ENCODE results near the gene DCC.

DCC gene

GRCh38 chr18:53534695-53535094 is 1194.7 kb downstream of the DCC start:
- Histone ChIP-seq H3K4me1 (no peaks in the 10 kb centered on the region), H3K4me3 (no peak overlapping the region), H3K4me2 (no peak overlapping the region), H3K9me3 (no peaks in the 10 kb centered on the region), H3K36me3 (no peaks in the 10 kb centered on the region), H3K27ac (no peak overlapping the region), H3K27me3 (no peaks in the 10 kb centered on the region), H3K9ac (no peak overlapping the region), H4K20me1 (no peaks in the 10 kb centered on the region)
- no peak for TF ChIP-seq Cebpa-rat (IDR thresholded peaks at IDR 0.05)

DNA sequence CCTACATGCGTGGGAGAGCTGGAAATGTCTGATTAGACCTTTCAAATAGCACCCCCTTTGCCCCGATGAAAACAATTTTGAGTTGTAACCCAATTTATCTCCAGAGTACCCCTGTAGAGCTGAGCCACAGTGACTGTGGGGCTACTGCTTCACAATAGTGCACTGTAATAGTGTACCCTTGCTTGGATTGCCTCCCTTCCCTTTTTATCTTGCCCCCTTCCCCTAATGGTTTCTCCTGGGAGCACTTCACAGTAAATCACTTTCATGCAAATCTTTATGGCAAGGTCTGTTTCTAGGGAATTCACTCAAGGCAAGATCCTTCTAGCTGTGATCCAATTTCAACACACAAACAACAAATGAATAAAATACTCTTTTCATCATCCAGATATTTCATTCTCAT is 1196.9 kb downstream of the DCC start:
- Histone ChIP-seq H3K4me1 (no peaks in the 10 kb centered on the region), H3K4me2 (no peak overlapping the region), H3K27me3 (no peaks in the 10 kb centered on the region), H4K20me1 (no peaks in the 10 kb centered on the region), H3K9me3 (no peaks in the 10 kb centered on the region), H3K9ac (no peak overlapping the region), H3K36me3 (no peaks in the 10 kb centered on the region), H3K27ac (no peak overlapping the region), H3K4me3 (no peak overlapping the region)
- no peak for TF ChIP-seq Cebpa-rat (IDR thresholded peaks at IDR 0.05)

- Histone ChIP-seq H3K4me2 (no peak overlapping the region), H3K4me3 (no peak overlapping the region), H3K9ac (no peak overlapping the region), H3K27me3 (no peaks in the 10 kb centered on the region), H3K9me3 (no peaks in the 10 kb centered on the region), H3K4me1 (no peaks in the 10 kb centered on the region), H4K20me1 (no peaks in the 10 kb centered on the region), H3K36me3 (no peaks in the 10 kb centered on the region), H3K27ac (no peak overlapping the region)
- TF ChIP-seq Cebpa-rat (IDR thresholded peaks at IDR 0.05): no peak
Observed at GRCh38 chr18:53541924-53542323, 1201.9 kb downstream of the DCC start.

DNA sequence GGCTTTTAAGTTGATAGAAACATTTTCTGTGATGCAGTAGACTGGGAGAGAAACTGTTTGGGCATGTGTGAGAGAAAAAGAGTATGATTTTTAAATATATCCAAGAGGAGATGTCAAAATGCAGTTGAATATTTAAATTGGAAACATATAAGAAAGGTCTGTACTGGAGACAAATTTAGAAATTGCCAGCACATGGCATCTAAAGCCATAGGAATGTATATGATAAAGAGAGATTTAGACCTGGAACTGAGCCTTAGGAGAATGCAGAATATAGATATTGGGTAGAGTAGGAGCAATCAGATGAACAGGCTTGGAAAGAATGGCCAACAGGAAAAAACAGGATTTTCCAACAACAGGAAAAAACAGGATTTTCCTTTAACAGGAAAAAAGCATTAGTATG is 1203.7 kb downstream of the DCC start:
- H3K4me1 ChIP-seq: no peaks in the 10 kb centered on the region
- H3K27me3 ChIP-seq: no peaks in the 10 kb centered on the region
- no peak overlapping the region for H3K4me3 ChIP-seq
- no peak overlapping the region for H3K9ac ChIP-seq
- no peaks in the 10 kb centered on the region for H3K36me3 ChIP-seq
- H3K4me2 ChIP-seq: no peak overlapping the region
- no peaks in the 10 kb centered on the region for H3K9me3 ChIP-seq
- no peak overlapping the region for H3K27ac ChIP-seq
- H4K20me1 ChIP-seq: no peaks in the 10 kb centered on the region
- TF ChIP-seq Cebpa-rat (IDR thresholded peaks at IDR 0.05): no peak

- H3K9me3 ChIP-seq: no peaks in the 10 kb centered on the region
- H3K4me1 ChIP-seq: no peaks in the 10 kb centered on the region
- TF ChIP-seq Cebpa-rat (IDR thresholded peaks at IDR 0.05): no peak
- H3K4me3 ChIP-seq: no peak overlapping the region
- no peak overlapping the region for H3K27ac ChIP-seq
- no peaks in the 10 kb centered on the region for H3K27me3 ChIP-seq
- H3K9ac ChIP-seq: no peak overlapping the region
- no peaks in the 10 kb centered on the region for H4K20me1 ChIP-seq
- H3K36me3 ChIP-seq: no peaks in the 10 kb centered on the region
- no peak overlapping the region for H3K4me2 ChIP-seq
Observed at GRCh38 chr18:53544917-53545316, 1204.9 kb downstream of the DCC start.

DNA sequence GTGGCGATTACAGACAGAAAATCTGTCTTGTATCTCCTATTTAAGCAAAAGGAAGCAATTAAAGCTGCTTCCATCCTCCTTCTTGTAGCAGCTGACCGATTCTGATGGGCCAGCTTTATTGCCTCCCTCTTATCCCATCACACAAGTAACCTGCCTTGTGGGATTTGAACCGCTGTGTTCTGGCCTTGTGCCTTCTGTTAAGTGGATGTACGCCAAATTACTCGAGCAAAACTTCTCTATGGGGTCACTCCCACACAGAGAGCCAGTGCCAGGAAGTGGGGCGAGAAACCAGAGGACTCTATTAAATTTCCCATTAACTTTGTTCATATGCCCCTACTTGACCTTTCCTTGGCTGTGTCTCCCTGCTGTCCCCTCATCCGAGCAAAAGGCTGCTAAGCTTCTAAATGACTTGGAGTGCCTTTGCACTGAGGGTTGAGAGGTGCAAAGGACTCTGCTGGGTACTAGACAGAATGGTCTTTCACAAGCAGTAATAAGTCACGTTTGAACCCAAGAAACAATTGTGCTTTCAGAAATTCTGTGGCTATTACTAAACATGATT is 1212.0 kb downstream of the DCC start:
- H4K20me1 ChIP-seq: no peaks in the 10 kb centered on the region
- no peaks in the 10 kb centered on the region for H3K27me3 ChIP-seq
- H3K27ac ChIP-seq: no peak overlapping the region
- H3K4me3 ChIP-seq: no peak overlapping the region
- H3K9ac ChIP-seq: no peak overlapping the region
- H3K4me2 ChIP-seq: no peak overlapping the region
- peaks cover 5% of the 10 kb centered on the region; the same call in 1 of the 2 replicates for H3K4me1 ChIP-seq
- H3K9me3 ChIP-seq: no peaks in the 10 kb centered on the region
- no peaks in the 10 kb centered on the region for H3K36me3 ChIP-seq
- no peak for TF ChIP-seq Cebpa-rat (IDR thresholded peaks at IDR 0.05)

DNA sequence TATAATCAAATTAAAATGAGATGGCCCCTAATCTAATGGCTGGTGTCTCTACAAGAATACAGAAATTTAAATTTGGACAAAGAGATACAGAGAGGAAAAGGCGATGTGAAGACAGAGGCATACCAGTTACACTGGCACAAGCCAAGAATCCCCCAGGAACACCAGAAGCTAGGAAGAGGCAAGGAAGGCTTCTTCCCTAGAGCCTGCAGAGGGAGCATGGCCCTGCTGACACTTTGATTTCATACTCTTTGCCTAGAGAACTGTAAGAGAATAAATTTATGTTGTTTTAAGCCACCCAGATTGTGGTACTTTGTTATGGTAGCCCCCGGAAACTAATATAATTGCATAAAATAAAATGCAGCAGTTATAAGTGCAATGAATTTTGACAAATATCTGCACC is 1213.0 kb downstream of the DCC start:
- Histone ChIP-seq H3K27me3 (no peaks in the 10 kb centered on the region), H3K4me2 (no peak overlapping the region), H3K9me3 (no peaks in the 10 kb centered on the region), H3K9ac (no peak overlapping the region), H3K27ac (no peak overlapping the region), H3K4me1 (peaks cover 5% of the 10 kb centered on the region; the same call in 1 of the 2 replicates), H3K36me3 (no peaks in the 10 kb centered on the region), H4K20me1 (no peaks in the 10 kb centered on the region), H3K4me3 (no peak overlapping the region)
- no peak for TF ChIP-seq Cebpa-rat (IDR thresholded peaks at IDR 0.05)

DNA sequence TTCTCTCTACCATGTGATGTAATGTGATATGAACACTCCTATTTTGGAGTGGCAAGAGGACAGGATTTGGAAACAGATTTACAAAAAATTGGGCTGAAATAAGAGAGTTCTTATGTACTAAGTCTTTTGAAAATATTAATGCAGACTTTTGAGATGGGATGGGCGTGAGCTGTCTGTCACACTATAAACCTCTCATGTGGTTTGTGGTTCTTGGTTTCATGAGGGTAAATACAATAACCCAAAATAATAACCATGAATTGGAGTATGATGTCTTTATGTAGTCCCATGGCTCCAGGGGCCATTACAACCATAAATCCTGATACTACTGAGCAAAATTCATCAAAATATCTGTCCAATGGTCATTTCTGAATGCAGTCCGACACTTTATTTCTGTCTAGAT is 1216.5 kb downstream of the DCC start:
- no peak overlapping the region for H3K27ac ChIP-seq
- TF ChIP-seq Cebpa-rat (IDR thresholded peaks at IDR 0.05): no peak

GRCh38 chr18:53560546-53560945 is 1220.5 kb downstream of the DCC start:
- Histone ChIP-seq H3K4me2 (no peak overlapping the region), H3K9ac (no peak overlapping the region), H3K4me1 (peaks cover 11% of the 10 kb centered on the region; the same call in 1 of the 2 replicates), H3K9me3 (peaks cover 5% of the 10 kb centered on the region), H3K27me3 (no peaks in the 10 kb centered on the region), H3K27ac (no peak overlapping the region), H3K36me3 (no peaks in the 10 kb centered on the region), H3K4me3 (no peak overlapping the region), H4K20me1 (no peaks in the 10 kb centered on the region)
- no peak for TF ChIP-seq Cebpa-rat (IDR thresholded peaks at IDR 0.05)

More for the DNA sequence above, 1216.5 kb downstream of the DCC start:
- no peak overlapping the region for H3K4me3 ChIP-seq
- H4K20me1 ChIP-seq: no peaks in the 10 kb centered on the region
- H3K36me3 ChIP-seq: no peaks in the 10 kb centered on the region
- peaks cover 5% of the 10 kb centered on the region; the same call in 1 of the 2 replicates for H3K4me1 ChIP-seq
- no peak overlapping the region for H3K4me2 ChIP-seq
- H3K9ac ChIP-seq: no peak overlapping the region
- peaks cover 5% of the 10 kb centered on the region for H3K9me3 ChIP-seq
- H3K27me3 ChIP-seq: no peaks in the 10 kb centered on the region

DNA sequence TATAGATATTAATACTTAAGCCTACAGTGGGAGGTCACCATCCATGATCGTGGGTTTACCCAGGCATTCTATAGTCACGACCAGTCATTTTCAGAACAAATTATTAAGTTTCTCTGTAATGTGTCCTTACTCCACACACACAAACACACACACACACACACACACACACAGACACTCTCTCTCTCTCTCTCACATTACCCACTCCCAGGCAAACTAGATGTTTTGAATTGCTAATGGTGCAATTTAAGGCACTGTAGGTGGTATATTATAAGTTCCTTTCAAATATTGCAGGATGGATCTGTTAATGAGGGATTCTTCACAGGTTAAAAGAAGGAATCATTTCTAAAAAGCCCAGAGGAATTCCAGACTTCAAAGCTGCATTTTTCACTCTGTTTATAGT is 1226.6 kb downstream of the DCC start:
- Histone ChIP-seq H3K27ac (no peak overlapping the region), H3K4me3 (no peak overlapping the region), H3K4me2 (no peak overlapping the region), H3K4me1 (peaks cover 6% of the 10 kb centered on the region; the same call in 1 of the 2 replicates), H3K27me3 (no peaks in the 10 kb centered on the region), H3K9me3 (no peaks in the 10 kb centered on the region), H4K20me1 (no peaks in the 10 kb centered on the region), H3K36me3 (no peaks in the 10 kb centered on the region), H3K9ac (no peak overlapping the region)
- no peak for TF ChIP-seq Cebpa-rat (IDR thresholded peaks at IDR 0.05)

Data from BLaER1 (cell line).